SH-SY5Y (cell line): ENCODE results near the gene NCOR2.

Experiments used
- GATA2 ChIP-seq: IDR thresholded peaks from 2 replicates; pipeline ENCODE4 v1.6.1; 2011; ENCODE audit warnings: mild to moderate bottlenecking, low read depth, low read length
- GATA3 ChIP-seq: IDR thresholded peaks from 2 replicates; pipeline ENCODE4 v1.6.1; 2011; ENCODE audit warnings: low read depth, mild to moderate bottlenecking, low read length, moderate library complexity

GRCh38 chr12:124531281-124531745, 36.1 kb downstream of the NCOR2 start:
- TF ChIP-seq GATA3 (no peak), GATA2 (no peak)
